HG03457 (cell line): ENCODE measurements around the gene KRTAP2-2.

Experiments
- ATAC-seq: cut with Tn5 transposase; IDR thresholded peaks from one replicate; pipeline ENCODE4 v1.9.1; 2021; ENCODE audit warnings: moderate number of reproducible peaks; ENCODE audit not compliant: unreplicated experiment

KRTAP2-2 gene

GRCh38 chr17:41026715-41027471 lies 28.1 kb downstream of the KRTAP2-2 start, which contains the start of gene KRTAP1-5:
Gene KRTAP1-5 (minus strand): TSS chr17:41027208. CDS start chr17:41027155, 53 bp downstream.
- no peak for ATAC-seq

GRCh38 chr17:41024697-41025096 lies 30.3 kb downstream of the KRTAP2-2 start:
- no peak for ATAC-seq

- no peak for ATAC-seq
Observed at GRCh38 chr17:41020336-41020735, 34.7 kb downstream of the KRTAP2-2 start.

GRCh38 chr17:41019415-41019814 lies 35.6 kb downstream of the KRTAP2-2 start:
- no peak for ATAC-seq

- ATAC-seq = no peak
Observed at GRCh38 chr17:41018541-41018940, 36.5 kb downstream of the KRTAP2-2 start.

GRCh38 chr17:41016578-41017215 lies 38.3 kb downstream of the KRTAP2-2 start:
- no peak for ATAC-seq

- ATAC-seq = no peak
Observed at GRCh38 chr17:41015454-41015853, 39.6 kb downstream of the KRTAP2-2 start.

- no peak for ATAC-seq
Observed at GRCh38 chr17:41013606-41014005, 41.4 kb downstream of the KRTAP2-2 start.

- ATAC-seq = no peak
Observed at GRCh38 chr17:41013181-41013580, 41.8 kb downstream of the KRTAP2-2 start.

- no peak for ATAC-seq
Observed at GRCh38 chr17:41012326-41013120, 42.5 kb downstream of the KRTAP2-2 start.

- ATAC-seq = no peak
Observed at GRCh38 chr17:41010441-41010840, 44.6 kb downstream of the KRTAP2-2 start.

GRCh38 chr17:41009936-41010335 lies 45.1 kb downstream of the KRTAP2-2 start:
- ATAC-seq = no peak

GRCh38 chr17:41009301-41009760 lies 45.7 kb downstream of the KRTAP2-2 start:
- no peak for ATAC-seq

GRCh38 chr17:41008811-41009210 lies 46.2 kb downstream of the KRTAP2-2 start, which contains the start of gene KRTAP3-1:
Gene KRTAP3-1 (minus strand): TSS chr17:41009128. CDS start chr17:41009074, 54 bp downstream.
- ATAC-seq = no peak
